ENCODE results near the gene SELENON.

The SELENON gene

GRCh38 chr1:25844536-25845337, 44.7 kb downstream of the SELENON start:
- H3K4me3 ChIP-seq (ENCODE audit: low read depth, low read length) = no peak overlapping the region
- TF ChIP-seq CTCF (IDR thresholded peaks at IDR 0.05; ENCODE audit: low read depth, low read length) = no peak
- no peak for TF ChIP-seq MAX (IDR thresholded peaks at IDR 0.05; ENCODE audit: low read depth, low read length)
- TF ChIP-seq MYC (IDR thresholded peaks at IDR 0.05; ENCODE audit: low read depth, low read length) = no peak
- no peak for TF ChIP-seq POLR2A (IDR thresholded peaks at IDR 0.05; ENCODE audit: extremely low read depth, insufficient read length)
- no peak for DNase-seq (ENCODE audit: low read depth)

GRCh38 chr1:25845664-25846063, 45.7 kb downstream of the SELENON start:
- no peak for DNase-seq (ENCODE audit: low read depth)
- H3K4me3 ChIP-seq (ENCODE audit: low read depth, low read length) = no peak overlapping the region
- TF ChIP-seq POLR2A (IDR thresholded peaks at IDR 0.05; ENCODE audit: extremely low read depth, insufficient read length) (no peak), MAX (IDR thresholded peaks at IDR 0.05; ENCODE audit: low read depth, low read length) (no peak), MYC (IDR thresholded peaks at IDR 0.05; ENCODE audit: low read depth, low read length) (no peak), CTCF (IDR thresholded peaks at IDR 0.05; ENCODE audit: low read depth, low read length) (no peak)

GRCh38 chr1:25847929-25848328, 47.9 kb downstream of the SELENON start:
- no peak overlapping the region for H3K4me3 ChIP-seq (ENCODE audit: low read depth, low read length)
- TF ChIP-seq CTCF (IDR thresholded peaks at IDR 0.05; ENCODE audit: low read depth, low read length) (no peak), POLR2A (IDR thresholded peaks at IDR 0.05; ENCODE audit: extremely low read depth, insufficient read length) (no peak), MAX (IDR thresholded peaks at IDR 0.05; ENCODE audit: low read depth, low read length) (no peak), MYC (IDR thresholded peaks at IDR 0.05; ENCODE audit: low read depth, low read length) (no peak)
- no peak for DNase-seq (ENCODE audit: low read depth)

GRCh38 chr1:25848531-25848930, 48.5 kb downstream of the SELENON start:
- H3K4me3 ChIP-seq (ENCODE audit: low read depth, low read length) = no peak overlapping the region
- no peak for DNase-seq (ENCODE audit: low read depth)
- no peak for TF ChIP-seq MYC (IDR thresholded peaks at IDR 0.05; ENCODE audit: low read depth, low read length)
- no peak for TF ChIP-seq MAX (IDR thresholded peaks at IDR 0.05; ENCODE audit: low read depth, low read length)
- TF ChIP-seq POLR2A (IDR thresholded peaks at IDR 0.05; ENCODE audit: extremely low read depth, insufficient read length) = no peak
- TF ChIP-seq CTCF (IDR thresholded peaks at IDR 0.05; ENCODE audit: low read depth, low read length) = no peak

GRCh38 chr1:25854554-25854953, 54.6 kb downstream of the SELENON start:
- no peak overlapping the region for H3K4me3 ChIP-seq (ENCODE audit: low read depth, low read length)
- DNase-seq (ENCODE audit: low read depth) = no peak
- TF ChIP-seq POLR2A (IDR thresholded peaks at IDR 0.05; ENCODE audit: extremely low read depth, insufficient read length) (no peak), CTCF (IDR thresholded peaks at IDR 0.05; ENCODE audit: low read depth, low read length) (no peak), MAX (IDR thresholded peaks at IDR 0.05; ENCODE audit: low read depth, low read length) (no peak), MYC (IDR thresholded peaks at IDR 0.05; ENCODE audit: low read depth, low read length) (no peak)

All from NB4 (cell line).